Measurements from ENCODE around the gene ZNF467.

Gene ZNF467

GRCh38 chr7:149774237-149775175 is 1.1 kb upstream of the ZNF467 start:
- no peak for TF ChIP-seq ZFX (IDR thresholded peaks at IDR 0.05; ENCODE audit: borderline replicate concordance)
- TF ChIP-seq, protein P1, sequence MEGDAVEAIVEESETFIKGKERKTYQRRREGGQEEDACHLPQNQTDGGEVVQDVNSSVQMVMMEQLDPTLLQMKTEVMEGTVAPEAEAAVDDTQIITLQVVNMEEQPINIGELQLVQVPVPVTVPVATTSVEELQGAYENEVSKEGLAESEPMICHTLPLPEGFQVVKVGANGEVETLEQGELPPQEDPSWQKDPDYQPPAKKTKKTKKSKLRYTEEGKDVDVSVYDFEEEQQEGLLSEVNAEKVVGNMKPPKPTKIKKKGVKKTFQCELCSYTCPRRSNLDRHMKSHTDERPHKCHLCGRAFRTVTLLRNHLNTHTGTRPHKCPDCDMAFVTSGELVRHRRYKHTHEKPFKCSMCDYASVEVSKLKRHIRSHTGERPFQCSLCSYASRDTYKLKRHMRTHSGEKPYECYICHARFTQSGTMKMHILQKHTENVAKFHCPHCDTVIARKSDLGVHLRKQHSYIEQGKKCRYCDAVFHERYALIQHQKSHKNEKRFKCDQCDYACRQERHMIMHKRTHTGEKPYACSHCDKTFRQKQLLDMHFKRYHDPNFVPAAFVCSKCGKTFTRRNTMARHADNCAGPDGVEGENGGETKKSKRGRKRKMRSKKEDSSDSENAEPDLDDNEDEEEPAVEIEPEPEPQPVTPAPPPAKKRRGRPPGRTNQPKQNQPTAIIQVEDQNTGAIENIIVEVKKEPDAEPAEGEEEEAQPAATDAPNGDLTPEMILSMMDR (IDR thresholded peaks at IDR 0.05), result no peak
- peak overlapping the region; percentile 88 for H3K27ac ChIP-seq

DNA sequence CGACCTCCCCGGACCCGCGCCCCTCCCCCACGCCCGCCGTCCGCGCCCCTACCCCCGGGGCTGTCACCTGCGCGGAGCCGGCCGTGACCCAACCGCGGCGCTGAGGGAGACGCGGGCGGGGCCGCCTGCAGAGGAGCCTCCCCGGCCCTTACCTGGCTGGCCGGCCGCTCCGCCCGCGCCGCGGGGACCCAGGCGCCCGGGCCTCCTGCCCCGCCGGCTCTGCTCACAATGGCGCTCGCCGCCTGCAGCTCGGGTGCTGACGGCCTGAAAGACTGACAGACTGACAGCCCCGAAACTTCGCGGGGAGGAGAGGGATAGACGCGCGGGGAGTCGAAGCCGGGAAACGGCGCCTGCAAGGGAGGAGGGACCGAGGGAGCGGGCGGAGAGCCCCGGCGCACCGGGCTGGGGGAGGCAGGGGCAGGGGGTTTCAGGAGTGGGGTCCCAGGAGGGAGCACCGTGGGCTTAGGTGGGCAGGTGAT is 393 bp downstream of the ZNF467 start:
- H3K27ac ChIP-seq, result peak overlapping the region; percentile 88
- TF ChIP-seq, protein P1 (IDR thresholded peaks at IDR 0.05), result no peak
- no peak for TF ChIP-seq ZFX (IDR thresholded peaks at IDR 0.05; ENCODE audit: borderline replicate concordance)

DNA sequence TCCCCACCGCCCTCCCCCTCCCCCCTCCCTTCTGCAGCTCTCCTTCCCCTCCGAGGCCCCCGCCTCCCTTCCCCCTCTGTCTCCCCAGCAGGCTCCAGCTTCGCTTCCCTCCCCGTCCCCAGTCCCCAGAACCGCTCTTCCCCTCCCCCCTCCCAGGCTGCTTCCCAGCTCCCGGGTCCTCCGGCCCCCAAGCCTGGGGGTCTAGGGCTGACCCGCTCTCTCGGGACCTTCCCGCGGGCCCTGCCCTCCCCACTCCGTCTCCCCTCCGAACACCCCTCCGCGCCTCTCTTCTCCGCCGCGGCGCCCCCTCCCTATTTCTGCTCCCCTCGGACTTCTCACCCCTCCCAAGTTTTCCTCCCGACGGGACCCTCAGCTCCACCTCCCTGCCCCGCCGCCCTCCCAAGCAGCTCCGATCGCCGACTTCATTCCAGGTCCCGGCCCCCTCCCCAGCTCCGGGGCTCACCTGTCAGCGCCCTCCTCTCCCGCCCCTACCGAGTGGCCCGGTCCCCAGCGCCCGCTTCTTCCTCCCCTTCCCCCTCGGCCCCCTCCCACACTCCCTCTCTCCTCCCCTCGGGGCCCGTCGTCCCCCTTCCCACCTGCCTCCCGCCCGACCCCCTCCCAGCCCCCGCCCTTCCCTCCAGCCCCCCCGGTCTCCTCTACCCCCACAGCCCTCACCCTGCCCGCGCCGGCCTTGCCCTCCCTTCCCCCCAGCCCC is 990 bp downstream of the ZNF467 start:
- no peak for TF ChIP-seq ZFX (IDR thresholded peaks at IDR 0.05; ENCODE audit: borderline replicate concordance)
- TF ChIP-seq, protein P1 (IDR thresholded peaks at IDR 0.05), result no peak
- peak overlapping the region; percentile 88 for H3K27ac ChIP-seq

- peak overlapping the region; percentile 88 for H3K27ac ChIP-seq
- no peak for TF ChIP-seq ZFX (IDR thresholded peaks at IDR 0.05; ENCODE audit: borderline replicate concordance)
- TF ChIP-seq, protein P1 (IDR thresholded peaks at IDR 0.05), result no peak
Observed at GRCh38 chr7:149771720-149772240, 1.6 kb downstream of the ZNF467 start.

- H3K27ac ChIP-seq, result peak overlapping the region; percentile 88
- TF ChIP-seq, protein P1 (IDR thresholded peaks at IDR 0.05), result no peak
- TF ChIP-seq ZFX (IDR thresholded peaks at IDR 0.05; ENCODE audit: borderline replicate concordance), result no peak
Observed at GRCh38 chr7:149770728-149771636, 2.4 kb downstream of the ZNF467 start.

DNA sequence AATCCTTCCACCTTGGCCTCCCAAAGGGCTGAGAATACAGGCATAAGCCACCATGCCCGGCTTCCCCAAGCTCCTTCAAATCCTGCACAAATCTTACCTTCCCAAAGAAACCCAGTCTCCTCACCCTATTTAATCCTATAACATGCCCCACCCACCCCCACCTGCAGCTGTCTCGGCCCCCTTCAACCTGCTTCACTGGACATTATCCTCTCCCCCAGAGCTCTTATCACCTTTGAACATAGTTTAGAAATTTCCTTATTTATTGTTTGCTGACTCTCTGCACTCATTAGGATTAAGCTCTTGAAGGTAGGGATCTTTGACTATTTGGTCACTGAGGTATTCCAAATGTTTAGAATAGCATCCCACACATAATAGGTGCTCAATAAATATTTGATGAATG is 3.5 kb downstream of the ZNF467 start:
- H3K27ac ChIP-seq, result no peak overlapping the region
- TF ChIP-seq, protein P1 (IDR thresholded peaks at IDR 0.05), result no peak
- no peak for TF ChIP-seq ZFX (IDR thresholded peaks at IDR 0.05; ENCODE audit: borderline replicate concordance)

Data from 22Rv1 (cell line).